OCI-LY3 (cell line): ENCODE measurements around the gene PPP2R2B.

Source experiments
- EZH2phosphoT487 ChIP-seq: fragments of 200-600 bp; shearing (Covaris generic); IDR thresholded peaks from 2 replicates; pipeline ENCODE4 v1.6.1; 2018; ENCODE audit warnings: antibody characterized with exemption, mixed run types, low read depth
- TF ChIP-seq, protein P1 (sequence below): fragments of 200-600, 300-600 bp; sonication (generic); IDR thresholded peaks from 2 replicates; pipeline ENCODE4 v1.5.1; 2014; ENCODE audit warnings: antibody characterized with exemption, low read length, low read depth

DNA sequence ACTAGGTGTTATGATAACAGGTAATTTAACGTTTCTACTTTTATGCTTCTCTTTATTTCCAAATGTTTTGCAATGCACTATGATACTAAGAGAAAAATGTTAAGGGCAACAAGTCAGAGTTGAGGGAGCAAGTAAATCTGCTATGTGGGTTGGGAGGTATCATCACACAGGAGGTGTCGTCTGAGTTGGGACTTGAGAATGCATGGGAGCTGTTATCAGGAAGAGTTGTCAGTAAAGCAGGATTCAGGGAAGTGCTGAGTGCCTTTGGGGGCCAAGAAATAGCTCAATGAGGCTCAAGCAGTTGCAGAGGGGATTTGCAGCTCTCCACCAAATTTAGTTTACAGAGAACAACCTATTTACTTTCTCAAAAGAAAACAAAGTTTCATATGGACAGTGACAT is 108.0 kb downstream of the PPP2R2B start:
- TF ChIP-seq, protein P1, sequence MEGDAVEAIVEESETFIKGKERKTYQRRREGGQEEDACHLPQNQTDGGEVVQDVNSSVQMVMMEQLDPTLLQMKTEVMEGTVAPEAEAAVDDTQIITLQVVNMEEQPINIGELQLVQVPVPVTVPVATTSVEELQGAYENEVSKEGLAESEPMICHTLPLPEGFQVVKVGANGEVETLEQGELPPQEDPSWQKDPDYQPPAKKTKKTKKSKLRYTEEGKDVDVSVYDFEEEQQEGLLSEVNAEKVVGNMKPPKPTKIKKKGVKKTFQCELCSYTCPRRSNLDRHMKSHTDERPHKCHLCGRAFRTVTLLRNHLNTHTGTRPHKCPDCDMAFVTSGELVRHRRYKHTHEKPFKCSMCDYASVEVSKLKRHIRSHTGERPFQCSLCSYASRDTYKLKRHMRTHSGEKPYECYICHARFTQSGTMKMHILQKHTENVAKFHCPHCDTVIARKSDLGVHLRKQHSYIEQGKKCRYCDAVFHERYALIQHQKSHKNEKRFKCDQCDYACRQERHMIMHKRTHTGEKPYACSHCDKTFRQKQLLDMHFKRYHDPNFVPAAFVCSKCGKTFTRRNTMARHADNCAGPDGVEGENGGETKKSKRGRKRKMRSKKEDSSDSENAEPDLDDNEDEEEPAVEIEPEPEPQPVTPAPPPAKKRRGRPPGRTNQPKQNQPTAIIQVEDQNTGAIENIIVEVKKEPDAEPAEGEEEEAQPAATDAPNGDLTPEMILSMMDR, result no peak
- TF ChIP-seq EZH2phosphoT487, result no peak
